ENCODE data around the gene TEAD4. TPM values are rescaled to one million over a fixed set of nuclear protein-coding genes. Genes with fewer than 3 reads are reported as not detected.

Gene TEAD4
- total RNA-seq, 1 experiment from 2014 or later = 43.2 TPM

- ATAC-seq = no peak
These were observed 33.7 kb upstream of the TEAD4 start for GRCh38 chr12:2925322-2925995.

More at GRCh38 chr12:2925322-2925995, 33.7 kb upstream of the TEAD4 start:
- Histone ChIP-seq H3K9me2 (ENCODE audit: insufficient read depth) (no peaks in the 10 kb centered on the region), H3K9me3 (ENCODE audit: control insufficient read depth in 1 of 2, insufficient read depth in 1 of 2, low read depth in 1 of 2, low read length in 2 of 2) (no peaks in the 10 kb centered on the region), H3K9ac (ENCODE audit: low read length) (no peak overlapping the region), H3K4me1 (ENCODE audit: control insufficient read depth in 1 of 2, insufficient read depth in 2 of 2, low read length in 2 of 2) (no peaks in the 10 kb centered on the region), H4K20me1 (ENCODE audit: insufficient read depth) (no peaks in the 10 kb centered on the region), H3K79me2 (ENCODE audit: insufficient read depth, low read length) (no peaks in the 10 kb centered on the region), H3K4me3 (replicated peaks in 1 of 2; ENCODE audit: low read depth in 1 of 2, low read length in 2 of 2) (no peak overlapping the region), H3K36me3 (ENCODE audit: control insufficient read depth in 1 of 2, insufficient read depth in 2 of 2, low read length in 2 of 2) (peaks cover 13 to 18% of the 10 kb centered on the region in 2 experiments), H3K27me3 (ENCODE audit: insufficient read depth, low read length) (no peaks in the 10 kb centered on the region), H3K4me2 (ENCODE audit: low read length) (no peak overlapping the region), H3K27ac (ENCODE audit: low read depth, low read length) (no peak overlapping the region), H2AFZ (ENCODE audit: low read depth, low read length, poor library complexity, severe bottlenecking) (no peak overlapping the region)
- ChIA-PET POLR2A (no interaction called here), RAD21 (ENCODE audit: low non-redundant PET in 1 of 2, low total read pairs in 2 of 2, uncharacterized antibody in 2 of 2, unreplicated experiment in 2 of 2) (no interaction called here), CTCF (no interaction called here)
- no TSS peak for BruUV-seq (replicated peaks)
- DNase-seq (ENCODE audit: low read depth, low spot score) = no peak
- intact Hi-C loops (cut with micrococcal nuclease) = no loop called here
- TF ChIP-seq SP1 (IDR thresholded peaks at IDR 0.05; ENCODE audit: low read depth) = no peak
- TF ChIP-seq, protein P1, sequence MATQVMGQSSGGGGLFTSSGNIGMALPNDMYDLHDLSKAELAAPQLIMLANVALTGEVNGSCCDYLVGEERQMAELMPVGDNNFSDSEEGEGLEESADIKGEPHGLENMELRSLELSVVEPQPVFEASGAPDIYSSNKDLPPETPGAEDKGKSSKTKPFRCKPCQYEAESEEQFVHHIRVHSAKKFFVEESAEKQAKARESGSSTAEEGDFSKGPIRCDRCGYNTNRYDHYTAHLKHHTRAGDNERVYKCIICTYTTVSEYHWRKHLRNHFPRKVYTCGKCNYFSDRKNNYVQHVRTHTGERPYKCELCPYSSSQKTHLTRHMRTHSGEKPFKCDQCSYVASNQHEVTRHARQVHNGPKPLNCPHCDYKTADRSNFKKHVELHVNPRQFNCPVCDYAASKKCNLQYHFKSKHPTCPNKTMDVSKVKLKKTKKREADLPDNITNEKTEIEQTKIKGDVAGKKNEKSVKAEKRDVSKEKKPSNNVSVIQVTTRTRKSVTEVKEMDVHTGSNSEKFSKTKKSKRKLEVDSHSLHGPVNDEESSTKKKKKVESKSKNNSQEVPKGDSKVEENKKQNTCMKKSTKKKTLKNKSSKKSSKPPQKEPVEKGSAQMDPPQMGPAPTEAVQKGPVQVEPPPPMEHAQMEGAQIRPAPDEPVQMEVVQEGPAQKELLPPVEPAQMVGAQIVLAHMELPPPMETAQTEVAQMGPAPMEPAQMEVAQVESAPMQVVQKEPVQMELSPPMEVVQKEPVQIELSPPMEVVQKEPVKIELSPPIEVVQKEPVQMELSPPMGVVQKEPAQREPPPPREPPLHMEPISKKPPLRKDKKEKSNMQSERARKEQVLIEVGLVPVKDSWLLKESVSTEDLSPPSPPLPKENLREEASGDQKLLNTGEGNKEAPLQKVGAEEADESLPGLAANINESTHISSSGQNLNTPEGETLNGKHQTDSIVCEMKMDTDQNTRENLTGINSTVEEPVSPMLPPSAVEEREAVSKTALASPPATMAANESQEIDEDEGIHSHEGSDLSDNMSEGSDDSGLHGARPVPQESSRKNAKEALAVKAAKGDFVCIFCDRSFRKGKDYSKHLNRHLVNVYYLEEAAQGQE (IDR thresholded peaks at IDR 0.05; ENCODE audit: low read depth) = no peak
- no peak for TF ChIP-seq SRF (IDR thresholded peaks at IDR 0.05; ENCODE audit: low read depth)
- no peak for TF ChIP-seq POLR2A (IDR thresholded peaks at IDR 0.05; ENCODE audit: borderline replicate concordance, extremely low read depth, insufficient read depth, insufficient read length)
- TF ChIP-seq, protein P2, sequence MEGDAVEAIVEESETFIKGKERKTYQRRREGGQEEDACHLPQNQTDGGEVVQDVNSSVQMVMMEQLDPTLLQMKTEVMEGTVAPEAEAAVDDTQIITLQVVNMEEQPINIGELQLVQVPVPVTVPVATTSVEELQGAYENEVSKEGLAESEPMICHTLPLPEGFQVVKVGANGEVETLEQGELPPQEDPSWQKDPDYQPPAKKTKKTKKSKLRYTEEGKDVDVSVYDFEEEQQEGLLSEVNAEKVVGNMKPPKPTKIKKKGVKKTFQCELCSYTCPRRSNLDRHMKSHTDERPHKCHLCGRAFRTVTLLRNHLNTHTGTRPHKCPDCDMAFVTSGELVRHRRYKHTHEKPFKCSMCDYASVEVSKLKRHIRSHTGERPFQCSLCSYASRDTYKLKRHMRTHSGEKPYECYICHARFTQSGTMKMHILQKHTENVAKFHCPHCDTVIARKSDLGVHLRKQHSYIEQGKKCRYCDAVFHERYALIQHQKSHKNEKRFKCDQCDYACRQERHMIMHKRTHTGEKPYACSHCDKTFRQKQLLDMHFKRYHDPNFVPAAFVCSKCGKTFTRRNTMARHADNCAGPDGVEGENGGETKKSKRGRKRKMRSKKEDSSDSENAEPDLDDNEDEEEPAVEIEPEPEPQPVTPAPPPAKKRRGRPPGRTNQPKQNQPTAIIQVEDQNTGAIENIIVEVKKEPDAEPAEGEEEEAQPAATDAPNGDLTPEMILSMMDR (IDR thresholded peaks at IDR 0.05 in 2 of 3, conservative IDR thresholded peaks at IDR 0.05 in 1 of 3; ENCODE audit: borderline replicate concordance in 1 of 3, insufficient read depth in 1 of 3, low read depth in 2 of 3, low read length in 2 of 3) = no peak
- no peak for TF ChIP-seq CBX3 (IDR thresholded peaks at IDR 0.05; ENCODE audit: low read depth)
- TF ChIP-seq CEBPB (IDR thresholded peaks at IDR 0.05; ENCODE audit: low read depth) = no peak
- no peak for TF ChIP-seq EZH2 (IDR thresholded peaks at IDR 0.05)
- no peak for TF ChIP-seq ATF3 (IDR thresholded peaks at IDR 0.05)
- no peak for TF ChIP-seq RAD21 (IDR thresholded peaks at IDR 0.05; ENCODE audit: low read depth)
- no peak for TF ChIP-seq YY1 (IDR thresholded peaks at IDR 0.05; ENCODE audit: extremely low read depth, insufficient replicate concordance, low read depth, low read length)
- TF ChIP-seq ELF1 (IDR thresholded peaks at IDR 0.05; ENCODE audit: borderline replicate concordance, low read depth) = no peak
- TF ChIP-seq EGR1 (IDR thresholded peaks at IDR 0.05; ENCODE audit: low read depth) = no peak
